Activated T-cell treated with anti-CD3 and anti-CD28 coated beads, Interleukin-2, amount 50 U/mL, for 24 hours (primary cell): ENCODE results near the gene PITPNM3.
A peak's percentile ranks its signal among the peaks of the same experiment; 100 is the strongest.

Experiments
- DNase-seq: peaks from one replicate; pipeline ENCODE4 v3.0.0-alpha.2; 2020
- H3K27ac Mint-ChIP-seq: 2 replicates; pipeline ENCODE4 v1.8.0; 2020; ENCODE audit warnings: mild to moderate bottlenecking, mixed read lengths
- H3K27me3 Mint-ChIP-seq: 2 replicates; pipeline ENCODE4 v1.8.0; 2020; ENCODE audit warnings: mixed read lengths
- H3K36me3 Mint-ChIP-seq: 2 replicates; pipeline ENCODE4 v1.8.0; 2020; ENCODE audit warnings: low read depth, mixed read lengths
- H3K4me1 Mint-ChIP-seq: 2 replicates; pipeline ENCODE4 v1.8.0; 2020; ENCODE audit warnings: low read depth, mixed read lengths
- H3K4me3 Mint-ChIP-seq: 2 replicates; pipeline ENCODE4 v1.8.0; 2020; ENCODE audit warnings: mild to moderate bottlenecking, moderate library complexity, mixed read lengths
- H3K9me3 Mint-ChIP-seq: 2 replicates; pipeline ENCODE4 v1.8.0; 2020; ENCODE audit warnings: mixed read lengths

Gene PITPNM3

GRCh38 chr17:6422654-6423241, 133.6 kb downstream of the PITPNM3 start:
- H3K4me1 Mint-ChIP-seq: peaks cover 14% of the 10 kb centered on the region
- H3K27me3 Mint-ChIP-seq: peaks cover 30% of the 10 kb centered on the region
- H3K9me3 Mint-ChIP-seq: no peaks in the 10 kb centered on the region
- no peak for DNase-seq
- no peak overlapping the region for H3K4me3 Mint-ChIP-seq
- no peak overlapping the region for H3K27ac Mint-ChIP-seq
- no peaks in the 10 kb centered on the region for H3K36me3 Mint-ChIP-seq

GRCh38 chr17:6421700-6422604, 134.4 kb downstream of the PITPNM3 start:
- Mint-ChIP-seq H3K27ac (no peak overlapping the region), H3K9me3 (no peaks in the 10 kb centered on the region), H3K4me1 (peaks cover 6% of the 10 kb centered on the region), H3K36me3 (no peaks in the 10 kb centered on the region), H3K4me3 (no peak overlapping the region), H3K27me3 (peaks cover 30% of the 10 kb centered on the region)
- peak; percentile 83 for DNase-seq

- no peak for DNase-seq
- Mint-ChIP-seq H3K27ac (no peak overlapping the region), H3K4me3 (no peak overlapping the region), H3K27me3 (peaks cover 30% of the 10 kb centered on the region), H3K9me3 (no peaks in the 10 kb centered on the region), H3K36me3 (no peaks in the 10 kb centered on the region), H3K4me1 (peaks cover 3% of the 10 kb centered on the region)
Observed at GRCh38 chr17:6420173-6420641, 136.1 kb downstream of the PITPNM3 start.

GRCh38 chr17:6415616-6416015, 140.7 kb downstream of the PITPNM3 start:
- Mint-ChIP-seq H3K9me3 (no peaks in the 10 kb centered on the region), H3K4me1 (peaks cover 2% of the 10 kb centered on the region), H3K27me3 (peaks cover 9% of the 10 kb centered on the region), H3K27ac (no peak overlapping the region), H3K4me3 (no peak overlapping the region), H3K36me3 (no peaks in the 10 kb centered on the region)
- DNase-seq: no peak

GRCh38 chr17:6413065-6413464, 143.3 kb downstream of the PITPNM3 start:
- H3K27ac Mint-ChIP-seq: no peak overlapping the region
- no peak for DNase-seq
- no peaks in the 10 kb centered on the region for H3K36me3 Mint-ChIP-seq
- H3K4me1 Mint-ChIP-seq: no peaks in the 10 kb centered on the region
- H3K4me3 Mint-ChIP-seq: no peak overlapping the region
- peaks cover 5% of the 10 kb centered on the region for H3K27me3 Mint-ChIP-seq
- H3K9me3 Mint-ChIP-seq: no peaks in the 10 kb centered on the region

GRCh38 chr17:6408735-6409134, 147.6 kb downstream of the PITPNM3 start:
- Mint-ChIP-seq H3K36me3 (no peaks in the 10 kb centered on the region), H3K9me3 (no peaks in the 10 kb centered on the region), H3K4me3 (no peak overlapping the region), H3K4me1 (no peaks in the 10 kb centered on the region), H3K27ac (no peak overlapping the region), H3K27me3 (peaks cover 32% of the 10 kb centered on the region)
- DNase-seq: no peak

GRCh38 chr17:6408276-6408675, 148.1 kb downstream of the PITPNM3 start:
- no peak overlapping the region for H3K4me3 Mint-ChIP-seq
- H3K27ac Mint-ChIP-seq: no peak overlapping the region
- H3K36me3 Mint-ChIP-seq: no peaks in the 10 kb centered on the region
- peaks cover 35% of the 10 kb centered on the region for H3K27me3 Mint-ChIP-seq
- no peak for DNase-seq
- H3K9me3 Mint-ChIP-seq: no peaks in the 10 kb centered on the region
- H3K4me1 Mint-ChIP-seq: no peaks in the 10 kb centered on the region

GRCh38 chr17:6402258-6402657, 154.1 kb downstream of the PITPNM3 start:
- H3K9me3 Mint-ChIP-seq: peaks cover 5% of the 10 kb centered on the region
- H3K27ac Mint-ChIP-seq: no peak overlapping the region
- no peak overlapping the region for H3K4me3 Mint-ChIP-seq
- H3K4me1 Mint-ChIP-seq: no peaks in the 10 kb centered on the region
- no peaks in the 10 kb centered on the region for H3K36me3 Mint-ChIP-seq
- DNase-seq: no peak
- peaks cover 43% of the 10 kb centered on the region for H3K27me3 Mint-ChIP-seq
